Measurements from ENCODE around the gene MYO1E. TPM values are rescaled to one million over a fixed set of nuclear protein-coding genes. Genes with fewer than 3 reads are reported as not detected.

MYO1E gene
- total RNA-seq, 2 donors from 2014 or later, result 66.3 to 92.0 TPM

- Histone ChIP-seq H3K27ac (no peak overlapping the region), H3K4me1 (replicated peaks) (no peaks in the 10 kb centered on the region), H3K4me3 (no peak overlapping the region), H3K27me3 (replicated peaks; ENCODE audit: insufficient read depth) (no peaks in the 10 kb centered on the region), H3K36me3 (no peaks in the 10 kb centered on the region), H3K9me3 (no peaks in the 10 kb centered on the region)
- intact Hi-C loops (cut with DNase I), result no loop called here
- DNase-seq (ENCODE audit: low spot score), result no peak
- 98% methylated on average over 5 of the region's 5 CpGs for WGBS
- TF ChIP-seq CTCF (IDR thresholded peaks at IDR 0.05) (no peak), POLR2A (IDR thresholded peaks at IDR 0.05) (no peak), POLR2AphosphoS5 (IDR thresholded peaks at IDR 0.05) (no peak)
Observed at GRCh38 chr15:59252137-59252536, 120.5 kb downstream of the MYO1E start.

- 63% methylated on average over 7 of the region's 7 CpGs for WGBS
- H3K27ac ChIP-seq, result no peak overlapping the region
- H3K4me1 ChIP-seq (replicated peaks), result no peaks in the 10 kb centered on the region
- H3K9me3 ChIP-seq, result no peaks in the 10 kb centered on the region
- intact Hi-C loops (cut with DNase I), result no loop called here
- DNase-seq (ENCODE audit: low spot score), result no peak
- H3K27me3 ChIP-seq (replicated peaks; ENCODE audit: insufficient read depth), result no peaks in the 10 kb centered on the region
- H3K36me3 ChIP-seq, result no peaks in the 10 kb centered on the region
- no peak overlapping the region for H3K4me3 ChIP-seq
- no peak for TF ChIP-seq POLR2A (IDR thresholded peaks at IDR 0.05)
- no peak for TF ChIP-seq CTCF (IDR thresholded peaks at IDR 0.05)
Observed at GRCh38 chr15:59251001-59251845, 121.4 kb downstream of the MYO1E start.

GRCh38 chr15:59250249-59250648 lies 122.4 kb downstream of the MYO1E start:
- no peaks in the 10 kb centered on the region for H3K4me1 ChIP-seq (replicated peaks)
- no peaks in the 10 kb centered on the region for H3K9me3 ChIP-seq
- no peak overlapping the region for H3K27ac ChIP-seq
- no peak for DNase-seq (ENCODE audit: low spot score)
- no peaks in the 10 kb centered on the region for H3K27me3 ChIP-seq (replicated peaks; ENCODE audit: insufficient read depth)
- no peak for TF ChIP-seq CTCF (IDR thresholded peaks at IDR 0.05)
- TF ChIP-seq POLR2A (IDR thresholded peaks at IDR 0.05), result no peak
- no peak for TF ChIP-seq POLR2AphosphoS5 (IDR thresholded peaks at IDR 0.05)
- H3K4me3 ChIP-seq, result no peak overlapping the region
- no peaks in the 10 kb centered on the region for H3K36me3 ChIP-seq
- 92% methylated on average over 13 of the region's 13 CpGs for WGBS
- intact Hi-C loops (cut with DNase I), result no loop called here

DNA sequence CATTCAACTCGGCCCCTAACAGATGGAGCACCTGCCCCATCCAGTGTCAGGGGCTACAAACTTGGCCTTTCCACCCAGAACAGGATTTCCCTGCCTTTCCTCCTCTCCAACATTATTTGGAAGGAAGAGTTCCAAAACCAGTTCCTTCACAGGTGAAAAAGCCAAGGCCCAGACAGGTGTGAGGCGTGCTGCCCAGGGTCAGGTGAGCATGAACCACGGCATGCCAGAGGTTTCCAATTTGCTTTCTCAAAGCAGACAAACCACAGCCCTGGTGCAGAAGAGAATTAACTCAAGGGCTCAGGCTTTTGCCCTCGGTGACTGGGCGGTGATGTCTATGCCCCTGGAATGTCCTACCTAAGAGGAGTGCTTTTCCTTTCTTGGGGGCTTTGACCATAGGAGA lies 122.9 kb downstream of the MYO1E start:
- H3K36me3 ChIP-seq, result no peaks in the 10 kb centered on the region
- intact Hi-C loops (cut with DNase I), result loop anchor here (5.0 kb wide), 2 partner anchors 122 to 242 kb away; partner anchors contain the start of gene MYO1E
- 67% methylated on average over 5 of the region's 5 CpGs for WGBS
- no peak overlapping the region for H3K4me3 ChIP-seq
- TF ChIP-seq CTCF (IDR thresholded peaks at IDR 0.05), result no peak
- no peak for TF ChIP-seq POLR2A (IDR thresholded peaks at IDR 0.05)
- no peak for TF ChIP-seq POLR2AphosphoS5 (IDR thresholded peaks at IDR 0.05)
- no peak overlapping the region for H3K27ac ChIP-seq
- no peaks in the 10 kb centered on the region for H3K4me1 ChIP-seq (replicated peaks)
- no peaks in the 10 kb centered on the region for H3K9me3 ChIP-seq
- DNase-seq (ENCODE audit: low spot score), result no peak
- no peaks in the 10 kb centered on the region for H3K27me3 ChIP-seq (replicated peaks; ENCODE audit: insufficient read depth)

GRCh38 chr15:59247364-59247763 lies 125.3 kb downstream of the MYO1E start:
- H3K9me3 ChIP-seq, result no peaks in the 10 kb centered on the region
- H3K4me3 ChIP-seq, result no peak overlapping the region
- no peaks in the 10 kb centered on the region for H3K36me3 ChIP-seq
- TF ChIP-seq POLR2A (IDR thresholded peaks at IDR 0.05) (no peak), POLR2AphosphoS5 (IDR thresholded peaks at IDR 0.05) (peak; percentile 9), CTCF (IDR thresholded peaks at IDR 0.05) (peak in 3 of 4 experiments; percentile 41 to 65 (median 49))
- H3K4me1 ChIP-seq (replicated peaks), result no peaks in the 10 kb centered on the region
- no peaks in the 10 kb centered on the region for H3K27me3 ChIP-seq (replicated peaks; ENCODE audit: insufficient read depth)
- intact Hi-C loops (cut with DNase I), result loop anchor here (5.0 kb wide), 2 partner anchors 125 to 245 kb away; partner anchors contain the start of gene MYO1E
- peak; percentile 43 for DNase-seq (ENCODE audit: low spot score)
- WGBS, result 11% methylated on average over 2 of the region's 2 CpGs
- no peak overlapping the region for H3K27ac ChIP-seq

All from prostate gland (tissue), 2 donors.